Activated naive CD4-positive, alpha-beta T cell treated with anti-CD3 and anti-CD28 coated beads, Interleukin-2, amount 50 U/mL, for 16 hours (primary cell): ENCODE measurements around the gene CADPS2.

Experiments
- DNase-seq: peaks from one replicate; pipeline ENCODE4 v3.0.0-alpha.2; 2020

The CADPS2 gene

DNA sequence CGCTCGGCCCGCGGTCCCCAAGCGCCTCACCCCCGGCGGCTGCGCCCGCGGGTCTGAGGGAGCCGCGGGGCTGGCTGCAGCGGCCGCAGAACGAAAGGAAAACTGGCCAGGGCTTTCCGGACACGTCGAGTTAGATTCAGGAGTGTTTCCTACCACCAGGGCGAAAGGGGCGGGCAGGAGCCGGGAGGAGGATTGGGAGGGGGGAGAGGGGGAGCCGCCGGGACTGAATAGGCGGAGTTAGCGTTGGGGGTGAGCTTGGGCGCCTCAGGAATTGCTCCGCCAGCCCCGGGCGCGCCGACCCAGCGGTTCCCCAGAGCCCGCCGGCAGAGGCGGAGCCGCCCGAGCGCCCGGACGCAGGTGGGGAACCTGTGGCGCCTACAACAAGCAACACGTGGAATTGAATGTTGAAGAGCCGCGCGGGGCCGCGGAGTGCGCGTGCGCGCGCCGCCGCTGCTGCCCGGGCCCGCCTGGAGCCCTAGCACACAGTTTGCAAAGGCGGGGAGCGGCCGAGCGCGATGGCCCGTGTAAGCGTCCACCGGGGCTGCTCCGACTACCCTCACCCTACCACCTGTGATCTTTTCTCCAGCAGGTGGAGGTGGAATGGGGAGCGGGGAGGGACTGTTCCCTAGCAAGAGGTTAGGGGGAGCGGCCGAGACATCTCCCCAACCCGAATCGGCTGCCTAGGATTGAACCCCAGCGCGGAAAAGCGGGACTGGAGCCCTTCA is at the start of gene CADPS2:
TSS of gene CADPS2 (minus strand) at position 104 of the 725 bp plus-strand sequence. CDS start 123 bp downstream, outside the sequence.
- DNase-seq: no peak

DNA sequence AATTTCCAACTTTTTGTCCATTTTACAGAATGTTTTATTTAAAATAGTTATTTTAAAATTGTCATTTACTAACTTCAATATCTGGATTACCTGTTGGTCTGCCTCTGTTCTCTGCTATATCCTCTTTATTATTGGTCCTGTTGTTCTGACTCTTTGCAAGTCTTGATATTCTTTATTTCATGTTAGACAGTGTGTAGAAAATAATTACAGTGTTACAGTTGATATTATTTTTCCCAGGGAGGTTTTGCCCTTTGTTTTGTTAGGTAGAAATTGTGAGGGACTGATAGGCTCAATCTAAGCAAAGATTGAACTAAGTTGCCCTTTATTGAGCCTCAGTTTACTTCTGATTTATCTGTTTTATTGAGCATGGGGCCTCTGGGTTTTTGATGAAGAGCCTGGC is 49.4 kb upstream of the CADPS2 start:
- no peak for DNase-seq

DNA sequence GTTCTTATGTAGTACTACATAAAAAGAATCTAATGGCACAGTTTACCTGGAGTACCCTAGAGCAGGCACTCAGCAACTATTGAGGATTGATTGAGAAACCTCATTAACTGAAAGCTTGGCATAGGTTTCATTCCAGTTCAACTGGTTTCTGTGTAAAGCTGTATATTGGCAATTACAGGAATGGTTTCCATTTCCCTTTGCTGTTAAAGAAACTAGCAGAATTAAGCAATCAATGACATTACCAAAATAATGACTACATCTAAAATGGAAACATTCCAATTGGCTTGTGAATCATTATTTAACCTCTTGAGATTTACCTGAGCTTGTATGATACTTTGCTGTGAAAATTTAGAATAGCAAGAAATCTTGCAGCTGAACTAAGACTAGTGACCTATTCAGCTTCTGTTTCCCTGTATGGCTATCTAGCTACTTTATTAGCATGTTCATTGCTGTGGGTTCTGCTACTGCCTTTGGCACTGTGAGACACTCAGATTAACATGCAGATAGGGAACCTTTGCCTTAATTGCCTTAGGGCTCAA is 33.5 kb upstream of the CADPS2 start:
- DNase-seq: no peak

DNA sequence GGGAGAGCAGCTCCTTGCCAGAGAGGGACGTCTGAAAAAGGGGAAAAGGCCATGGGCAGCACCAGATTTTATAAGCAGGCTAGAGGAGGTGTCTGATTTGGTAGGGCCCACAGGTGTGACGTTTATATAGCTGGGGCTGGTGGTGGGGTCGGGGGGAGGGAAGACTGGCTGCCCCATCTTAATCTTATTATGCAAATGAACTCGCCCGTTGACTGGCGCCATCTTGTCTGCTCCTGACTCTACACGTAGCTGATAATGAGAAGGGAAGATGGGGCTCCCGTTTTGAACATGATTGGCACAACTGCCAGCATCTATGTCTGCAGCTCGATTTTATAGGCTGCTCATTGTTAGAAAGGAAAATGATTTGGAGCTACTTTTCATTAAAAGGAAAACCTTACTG is 28.6 kb upstream of the CADPS2 start:
- no peak for DNase-seq

DNA sequence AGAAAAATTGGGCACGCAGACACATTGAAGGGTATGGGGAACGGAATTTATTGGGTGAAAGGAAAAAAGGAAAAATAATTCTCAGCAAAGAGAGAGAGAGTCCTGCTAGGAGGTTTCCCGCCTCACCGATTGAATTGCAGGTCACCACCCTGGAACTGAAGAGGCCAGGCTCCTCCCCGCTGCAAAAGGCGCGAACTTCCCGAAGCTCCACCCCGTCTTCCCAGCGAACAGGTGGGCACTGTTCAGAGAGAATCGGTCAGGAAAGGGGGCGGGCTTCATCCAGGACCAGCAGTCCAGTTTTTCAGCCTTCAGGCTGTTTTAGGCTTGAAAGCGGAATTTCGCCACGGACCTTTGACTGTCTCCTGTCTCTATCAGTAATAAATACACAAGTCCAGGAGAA is 27.3 kb upstream of the CADPS2 start:
- DNase-seq: no peak

DNA sequence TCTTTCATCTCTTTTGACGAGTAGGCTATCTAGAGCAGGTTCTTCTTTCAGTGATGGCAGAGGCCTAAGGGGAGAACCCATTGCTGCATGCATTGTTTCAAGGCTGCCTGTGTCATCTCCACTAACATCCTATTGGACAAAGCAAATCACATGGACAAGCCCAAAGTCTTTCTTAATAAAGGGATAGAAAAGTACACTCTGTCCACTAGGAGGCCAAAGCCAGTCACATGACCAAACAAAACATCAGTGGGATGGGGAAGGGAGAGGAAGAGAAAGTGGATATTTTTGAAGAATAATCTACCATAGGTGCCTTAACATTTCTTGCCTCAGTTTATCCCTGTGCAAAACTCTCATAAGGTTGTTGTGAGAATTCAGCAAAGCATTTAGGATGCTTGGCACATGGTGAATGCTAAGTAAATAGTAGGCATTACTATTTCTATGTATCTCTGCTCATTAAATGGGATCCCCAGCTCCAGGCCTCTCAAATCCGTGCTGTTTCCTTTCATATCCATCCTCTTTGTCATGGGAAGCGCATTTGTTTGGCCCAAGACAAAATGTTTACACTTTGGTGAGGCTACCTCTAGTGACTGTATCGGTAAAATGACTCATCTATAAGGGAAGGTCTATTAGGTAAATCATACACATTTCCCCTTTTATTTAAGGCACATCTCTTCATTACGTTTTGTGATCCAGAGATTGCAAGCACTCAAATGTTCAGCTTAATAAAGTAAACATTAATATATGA is 16.7 kb upstream of the CADPS2 start:
- no peak for DNase-seq

DNA sequence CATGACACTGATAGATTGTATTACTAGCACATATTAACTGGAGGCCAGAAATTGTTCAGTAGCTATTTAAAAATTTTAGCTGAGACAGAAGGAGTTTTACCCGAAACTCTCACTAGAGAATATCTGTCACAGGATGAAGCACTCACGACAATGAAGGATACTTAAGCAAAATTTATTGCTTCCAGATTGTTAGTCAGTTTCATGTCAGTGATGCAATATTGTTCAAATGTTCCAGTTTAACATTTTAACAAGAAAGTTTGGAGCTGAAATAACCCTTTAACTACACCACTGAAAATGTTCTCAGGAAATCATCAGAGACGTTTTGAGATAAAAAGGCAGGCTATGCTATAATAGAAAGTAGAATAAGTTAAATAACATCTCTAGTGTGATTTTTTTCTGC is 15.0 kb upstream of the CADPS2 start:
- no peak for DNase-seq

DNA sequence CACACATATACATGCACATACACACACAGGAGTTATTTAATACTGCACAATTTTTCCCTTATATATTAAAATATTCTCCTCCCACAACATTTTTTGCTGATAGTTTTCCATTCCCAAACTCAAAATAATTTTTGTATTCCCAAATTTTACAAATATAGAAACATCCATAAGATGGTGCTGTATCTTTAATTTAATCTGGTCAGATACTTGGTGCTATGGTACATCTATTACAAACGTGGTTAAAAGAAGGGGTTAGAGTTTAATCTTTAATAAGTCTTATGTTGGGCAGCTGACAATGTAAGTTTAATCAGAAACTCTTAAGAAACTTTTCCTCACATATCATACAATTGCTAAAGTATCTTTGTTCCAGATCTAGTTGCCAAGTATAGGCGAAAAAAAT is 10.2 kb upstream of the CADPS2 start:
- no peak for DNase-seq

DNA sequence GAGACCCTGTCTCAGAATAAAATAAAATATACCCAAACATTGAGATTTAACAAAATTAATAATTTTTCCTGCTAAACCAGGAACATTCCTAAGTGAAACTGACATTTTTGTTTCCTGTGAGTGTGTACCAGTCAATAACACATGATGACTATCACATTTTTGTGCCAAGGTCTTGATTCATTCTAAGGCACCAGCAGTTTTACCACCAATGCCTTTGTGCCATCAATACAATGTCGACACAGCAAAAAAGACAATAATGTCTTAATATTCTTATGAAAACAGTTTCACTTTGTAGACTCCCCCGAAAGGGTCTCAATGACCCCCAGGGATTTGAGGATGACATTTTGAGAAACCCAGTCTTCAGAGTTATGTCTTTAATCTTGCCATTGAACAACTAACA is 7.2 kb upstream of the CADPS2 start:
- no peak for DNase-seq

DNA sequence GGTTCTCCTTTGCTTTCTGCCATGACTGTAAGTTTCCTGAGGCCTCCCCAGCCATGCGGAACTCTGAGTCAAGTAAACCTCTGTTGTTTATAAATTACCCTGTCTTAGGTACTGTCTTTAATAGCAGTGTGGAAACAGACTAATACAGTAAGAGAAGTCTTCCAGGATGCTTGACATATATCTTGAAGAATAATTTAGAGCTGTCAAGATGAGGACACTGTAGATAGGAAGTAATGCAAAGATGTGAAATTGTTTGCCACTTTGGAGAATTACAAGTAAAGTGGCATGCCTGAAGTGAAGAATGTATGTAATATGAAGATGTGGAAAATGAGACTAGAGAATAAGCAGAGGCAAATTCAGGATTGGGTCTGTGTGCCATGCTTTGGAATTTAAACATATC is 2.9 kb upstream of the CADPS2 start:
- DNase-seq: no peak

DNA sequence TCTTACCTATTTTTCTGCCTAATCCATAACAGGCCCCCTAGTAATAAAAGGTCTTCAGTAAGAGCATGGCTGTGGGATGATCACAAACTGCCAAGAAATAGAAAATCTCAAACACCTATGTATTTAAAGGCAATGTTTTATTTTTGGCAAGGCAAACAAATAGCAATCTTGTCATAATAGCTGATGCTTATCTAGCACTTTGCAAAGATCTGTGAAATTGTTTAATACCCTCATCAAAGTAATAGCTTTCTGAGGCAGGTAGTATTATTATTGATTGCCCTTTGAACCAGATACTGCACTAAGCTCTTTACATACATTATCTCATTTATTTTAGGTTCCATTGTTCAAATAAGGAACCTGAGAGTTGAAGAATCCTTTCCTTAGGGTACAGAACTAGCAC is 1.6 kb upstream of the CADPS2 start:
- no peak for DNase-seq

DNA sequence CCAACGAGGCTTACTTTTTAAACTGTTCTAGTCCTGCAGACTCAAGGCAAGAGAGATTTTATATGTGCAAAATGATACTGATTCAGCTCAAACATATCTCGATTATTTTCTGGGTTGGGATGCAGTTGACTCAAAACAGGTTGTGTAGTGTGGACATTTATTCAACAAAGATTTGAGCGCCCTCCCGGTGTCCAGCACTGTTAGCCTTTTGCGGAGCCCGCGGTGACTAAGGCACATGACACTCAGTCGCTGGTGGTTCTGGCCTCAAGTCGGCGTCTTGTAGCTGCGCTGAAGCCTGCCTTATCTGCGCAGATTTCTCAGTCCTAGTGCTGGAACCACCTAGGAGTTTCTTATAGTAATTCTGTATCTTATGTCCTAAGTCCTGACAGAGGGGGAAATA is 938 bp upstream of the CADPS2 start:
- no peak for DNase-seq

DNA sequence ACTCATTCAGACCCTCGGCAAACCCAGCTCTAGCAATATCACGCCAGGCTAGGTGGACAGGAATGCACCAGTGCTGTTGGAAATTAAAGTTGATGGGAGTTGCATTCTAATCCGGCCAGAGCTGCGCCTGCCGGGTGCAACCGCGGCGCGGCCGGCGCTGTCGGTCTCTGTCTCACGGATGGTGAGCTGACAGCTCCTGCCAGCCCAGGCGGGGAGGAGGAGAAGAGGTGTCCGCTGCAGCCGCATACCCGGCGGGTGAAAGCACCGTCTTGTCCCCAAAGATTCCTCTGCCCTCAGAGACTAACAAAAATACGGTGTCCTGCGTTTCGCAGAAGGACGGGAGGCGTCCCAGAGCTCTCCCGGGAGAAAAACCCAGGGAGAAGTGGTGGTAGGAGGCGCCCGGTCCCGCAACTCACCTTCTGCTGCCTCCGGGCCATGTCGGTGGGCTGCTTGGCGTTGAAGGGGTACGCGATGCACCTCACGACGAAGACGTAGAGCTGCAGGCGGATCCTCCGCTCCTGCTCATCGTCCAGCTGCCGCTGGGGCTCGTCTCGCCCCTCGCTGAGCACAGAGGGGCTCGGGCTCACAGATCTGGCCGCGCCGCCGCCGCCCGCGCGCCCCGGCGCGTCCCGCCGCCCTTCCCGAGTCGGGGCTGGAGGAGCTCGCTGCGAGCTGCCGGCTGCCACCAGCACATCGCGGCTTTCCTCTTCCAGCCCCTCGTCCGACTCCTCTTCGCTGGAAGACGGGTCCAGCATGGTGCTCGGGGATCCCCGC is 490 bp downstream of the CADPS2 start:
- no peak for DNase-seq

DNA sequence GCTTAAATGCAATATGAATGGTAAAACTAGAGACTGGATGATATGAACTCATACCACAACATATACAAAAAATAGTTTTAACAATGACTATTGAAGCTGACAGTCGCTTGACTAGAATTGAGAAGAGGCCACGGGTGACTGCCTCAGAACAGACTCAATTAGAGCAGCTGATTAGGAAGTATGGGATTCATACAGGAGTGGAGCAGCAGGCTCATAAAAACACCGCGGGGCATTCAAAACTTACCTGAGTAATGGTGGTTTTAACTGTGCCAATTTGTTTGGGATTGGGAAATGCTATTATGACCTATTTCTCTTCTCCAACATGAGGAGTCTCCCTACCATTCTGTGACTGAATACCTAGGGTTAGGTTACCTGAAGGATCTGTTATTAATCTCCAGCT is 2.1 kb downstream of the CADPS2 start:
- DNase-seq: no peak

DNA sequence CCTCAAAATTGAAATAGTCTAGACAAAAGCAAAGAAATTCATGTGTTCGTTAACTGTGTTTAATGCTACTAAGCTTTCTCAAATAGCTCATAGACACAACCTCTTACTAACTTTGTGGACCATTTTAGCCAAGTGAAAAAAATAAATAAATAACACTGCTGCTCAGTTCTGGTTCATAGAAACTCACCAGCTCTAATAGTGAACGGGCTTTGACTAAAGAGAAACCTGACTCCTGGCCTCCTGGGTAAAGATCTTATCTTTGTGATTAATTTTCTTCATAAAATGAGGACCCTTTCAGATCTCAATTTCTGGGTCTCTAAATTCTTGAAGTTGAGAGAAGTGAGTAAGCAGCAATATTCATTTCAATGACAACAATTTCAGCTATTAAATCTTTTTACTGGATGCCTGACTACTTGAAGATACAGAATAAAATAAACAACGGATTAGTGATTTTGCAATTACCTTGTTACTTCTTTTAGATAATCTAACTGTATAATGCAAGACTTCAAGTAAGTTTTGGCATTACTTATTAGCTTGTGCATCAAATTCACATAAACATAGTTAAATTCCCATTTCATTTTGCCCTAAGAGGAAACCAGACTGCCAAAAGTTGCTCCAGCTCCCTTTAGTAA is 3.1 kb downstream of the CADPS2 start:
- no peak for DNase-seq

DNA sequence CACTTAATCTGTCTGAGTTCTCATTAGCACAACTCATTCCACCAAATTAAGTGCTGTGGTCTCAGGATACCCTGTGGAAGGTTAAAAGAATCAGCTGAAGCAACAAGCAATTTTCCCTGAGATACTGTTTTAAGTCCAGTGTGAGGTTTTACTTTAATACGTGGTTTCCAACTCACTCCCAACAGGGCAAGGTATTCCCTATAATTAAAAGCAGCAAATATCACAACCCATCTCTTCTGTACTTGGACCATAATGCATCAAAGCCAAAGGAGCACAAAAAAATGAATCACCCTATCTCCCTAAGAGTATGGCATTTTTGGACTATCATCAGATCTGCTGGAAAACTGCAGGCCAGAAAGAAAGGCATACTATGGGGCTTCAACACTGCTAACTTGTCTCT is 4.9 kb downstream of the CADPS2 start:
- no peak for DNase-seq

DNA sequence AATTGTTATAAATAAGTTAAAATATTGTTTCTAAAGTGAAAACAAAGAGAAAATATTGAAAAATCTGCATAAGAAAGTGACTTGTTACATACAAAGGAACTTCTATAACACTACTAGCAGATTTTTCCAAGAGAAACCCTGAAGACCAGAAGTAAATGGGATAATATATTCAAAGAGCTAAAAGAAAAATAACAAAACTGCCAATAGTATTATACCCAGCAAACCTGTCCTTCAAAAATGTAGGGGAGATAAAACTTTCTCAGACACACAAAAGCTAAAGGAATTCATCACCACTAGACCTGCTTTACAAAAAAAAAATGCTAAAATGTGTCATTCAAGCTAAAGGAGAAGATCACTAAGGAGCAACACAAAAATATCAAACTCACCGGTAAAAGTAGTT is 17.0 kb downstream of the CADPS2 start:
- no peak for DNase-seq

DNA sequence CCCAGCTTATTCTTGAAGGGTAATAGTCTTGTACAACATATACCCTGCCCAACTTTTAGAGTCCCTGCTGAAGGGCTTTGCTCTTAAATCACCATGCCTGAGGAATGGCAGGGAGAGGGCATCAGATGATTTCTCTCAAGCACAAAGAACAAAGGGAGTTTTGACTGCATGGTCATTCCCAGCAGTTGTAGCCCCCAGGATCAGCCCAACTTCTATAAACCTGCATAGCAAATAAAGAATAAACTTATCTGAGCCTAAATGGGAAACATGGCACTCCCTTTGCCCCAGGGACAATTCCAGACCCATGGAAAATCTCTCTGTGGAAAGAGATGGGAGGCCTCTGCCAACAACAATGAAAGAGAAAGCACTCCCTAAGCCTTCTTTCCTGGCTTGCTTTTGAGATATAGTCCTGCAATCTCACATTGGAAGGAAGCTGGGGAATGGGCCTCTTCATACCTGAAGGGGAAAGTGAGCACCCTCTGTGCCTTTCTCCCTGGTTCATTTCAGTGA is 18.7 kb downstream of the CADPS2 start:
- DNase-seq: no peak

DNA sequence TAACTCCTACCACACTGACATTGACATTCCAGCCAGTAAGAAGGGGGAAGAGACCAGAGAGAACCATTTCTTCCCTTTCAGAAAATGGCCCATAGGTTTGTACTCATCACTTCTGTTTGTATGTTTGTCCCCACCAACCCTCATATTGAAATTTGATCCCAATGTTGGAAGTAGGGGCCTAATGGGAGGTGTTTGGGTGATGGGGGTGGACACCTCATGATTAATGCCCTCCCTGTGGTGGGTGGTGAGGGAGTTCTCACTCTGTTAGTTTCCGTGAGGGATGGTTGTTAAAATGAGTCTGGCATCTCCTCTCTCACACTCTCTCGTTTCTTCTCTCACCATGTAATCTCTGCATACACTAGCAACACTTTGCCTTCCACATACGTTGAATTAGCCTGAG is 21.4 kb downstream of the CADPS2 start:
- DNase-seq: no peak

DNA sequence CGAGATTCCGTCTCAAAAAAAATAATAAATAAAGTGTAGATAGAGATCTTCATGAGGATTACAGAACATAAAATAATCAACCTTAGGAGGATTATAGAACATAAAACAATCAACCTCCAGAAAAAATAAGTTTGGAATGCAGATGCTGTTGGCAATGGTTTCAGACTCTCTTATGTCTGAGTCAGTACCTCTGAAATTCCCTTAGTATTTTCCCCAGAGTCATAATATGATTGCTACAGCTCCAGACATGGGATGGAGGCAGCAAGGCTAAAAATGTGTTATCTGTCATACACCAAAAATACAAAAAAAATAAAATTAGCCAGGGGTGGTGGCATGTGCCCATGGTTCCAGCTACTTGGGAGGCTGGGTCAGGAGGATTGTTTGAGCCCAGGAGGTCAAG is 22.2 kb downstream of the CADPS2 start:
- DNase-seq: no peak

DNA sequence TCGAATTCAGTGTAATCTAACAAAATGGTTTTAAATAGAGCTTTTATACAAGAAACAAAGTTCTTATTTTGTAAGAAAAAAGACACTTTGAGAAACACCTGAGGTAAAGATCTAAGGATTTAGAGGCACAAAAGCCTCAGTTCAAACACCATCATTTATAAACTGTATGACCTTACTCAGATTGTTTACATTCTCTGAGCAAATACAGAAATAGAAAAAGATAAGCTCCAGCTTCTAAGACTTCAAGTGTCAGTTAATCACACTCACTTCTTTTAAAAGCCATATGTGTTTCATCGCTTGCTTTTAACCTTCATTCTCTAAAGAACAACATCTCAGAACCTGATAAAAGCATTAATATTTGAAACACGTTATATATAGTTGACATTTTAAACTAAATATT is 27.9 kb downstream of the CADPS2 start:
- DNase-seq: no peak

DNA sequence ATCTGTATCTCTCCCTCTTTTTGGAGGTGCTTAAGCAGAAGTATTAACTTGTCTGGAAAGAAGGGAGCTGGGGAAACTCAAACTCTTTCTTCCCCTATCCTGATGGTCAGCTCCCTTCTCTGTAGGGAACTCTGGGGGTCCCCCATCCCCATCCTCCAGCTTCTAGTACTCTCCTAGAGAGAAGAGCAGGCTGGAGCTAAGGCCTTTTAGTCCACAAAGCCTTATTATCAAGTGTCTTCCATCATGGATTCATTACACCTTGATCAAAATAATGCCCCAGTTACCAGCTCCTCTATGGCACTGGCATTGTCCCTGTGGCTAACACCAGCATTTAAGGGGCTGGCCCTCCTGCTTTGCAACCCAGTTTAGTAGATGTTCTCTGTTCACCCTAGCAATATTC is 35.7 kb downstream of the CADPS2 start:
- DNase-seq: no peak

DNA sequence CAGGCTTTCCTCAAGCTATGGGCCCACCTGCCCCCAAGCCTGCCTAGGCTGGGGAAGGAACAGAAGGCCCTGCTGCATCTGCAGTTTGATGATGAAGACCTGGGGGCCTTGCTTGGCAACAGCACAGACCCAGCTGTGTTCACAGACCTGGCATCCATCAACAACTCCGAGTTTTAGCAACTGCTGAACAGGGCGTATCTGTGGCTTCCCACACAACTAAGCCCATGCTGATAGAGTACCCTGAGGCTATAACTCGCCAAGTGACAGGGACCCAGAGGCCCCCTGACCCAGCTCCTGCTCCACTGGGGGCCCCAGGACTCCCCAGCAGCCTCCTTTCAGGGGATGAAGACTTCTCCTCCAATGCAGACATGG is 36.3 kb downstream of the CADPS2 start:
- DNase-seq: no peak
